ENCODE results near the gene RRN3.
"Not testable (repeated sequence)": the region's sequence is repeated elsewhere in the genome, so short reads cannot be mapped to it uniquely, and the experiment has no call there.

The RRN3 gene

DNA sequence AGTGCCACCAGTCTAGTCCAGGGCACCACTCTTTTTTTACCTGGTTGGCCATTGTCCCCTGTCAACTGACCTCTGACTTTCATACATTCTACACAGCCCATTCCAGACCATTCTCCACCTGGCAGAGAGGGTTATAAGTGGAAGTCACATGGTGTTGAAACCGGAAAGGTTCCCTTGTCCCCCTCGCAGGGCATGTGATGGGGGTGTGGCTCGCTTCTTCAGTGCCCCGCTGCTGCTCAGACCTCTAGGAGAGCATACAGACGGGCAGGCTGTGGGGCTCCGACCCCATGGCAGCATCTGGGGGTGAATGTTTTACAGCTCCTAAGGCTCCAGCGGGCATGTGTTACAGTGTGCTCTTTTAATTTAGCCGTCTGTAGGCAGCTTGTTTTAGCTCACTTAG is 67.0 kb downstream of the RRN3 start:
- not testable (repeated sequence) for DNase-seq

DNA sequence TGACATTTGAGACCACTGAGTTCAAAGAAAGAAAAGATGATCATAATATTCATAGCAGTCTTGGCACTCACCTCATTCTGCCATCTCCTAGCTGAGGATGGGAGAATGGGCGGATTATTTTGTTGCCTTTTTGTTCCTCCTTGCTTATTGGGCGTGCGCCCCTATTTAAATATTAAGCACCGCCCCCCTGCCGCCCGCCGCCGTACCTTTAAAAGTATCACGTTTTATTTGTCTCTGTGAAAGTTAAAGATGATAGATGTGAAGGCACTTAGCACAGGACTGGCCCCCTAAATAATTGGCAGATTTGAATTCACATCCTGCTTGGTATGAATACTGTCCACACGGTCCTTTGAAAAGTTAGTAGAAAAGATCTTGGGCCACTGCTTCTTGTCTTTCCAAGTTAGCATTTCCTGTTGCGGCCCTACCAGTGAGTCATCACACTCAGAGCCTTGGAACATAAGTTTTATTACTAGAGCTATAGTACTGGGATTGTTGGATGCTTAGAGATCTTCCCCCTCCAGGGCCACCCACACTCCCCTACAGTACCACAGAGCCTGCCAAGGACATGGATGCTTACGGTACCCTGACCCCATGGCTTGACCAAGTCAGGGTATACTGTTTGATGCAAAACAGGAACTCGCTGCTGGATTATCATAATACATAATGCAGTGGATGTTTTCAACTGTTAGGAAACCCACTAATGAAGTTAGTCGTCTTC is 68.7 kb downstream of the RRN3 start:
- DNase-seq = not testable (repeated sequence)

DNA sequence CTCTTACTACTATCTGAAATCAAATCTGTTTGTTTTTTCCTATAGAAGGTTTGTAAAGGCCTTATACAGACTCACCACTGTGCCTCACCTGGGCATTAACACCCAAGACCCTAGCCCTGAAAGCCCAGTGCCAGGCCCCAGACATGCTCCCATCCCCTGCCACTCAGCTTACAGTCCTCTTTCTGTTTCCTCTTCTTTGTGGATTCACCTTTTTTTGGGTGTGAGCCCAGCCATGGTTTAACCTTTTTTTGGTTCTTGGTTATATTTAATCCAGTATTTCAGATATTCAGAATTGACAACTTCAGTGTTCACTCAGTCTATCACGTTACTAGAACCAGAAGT is 69.2 kb downstream of the RRN3 start:
- DNase-seq = not testable (repeated sequence)

DNA sequence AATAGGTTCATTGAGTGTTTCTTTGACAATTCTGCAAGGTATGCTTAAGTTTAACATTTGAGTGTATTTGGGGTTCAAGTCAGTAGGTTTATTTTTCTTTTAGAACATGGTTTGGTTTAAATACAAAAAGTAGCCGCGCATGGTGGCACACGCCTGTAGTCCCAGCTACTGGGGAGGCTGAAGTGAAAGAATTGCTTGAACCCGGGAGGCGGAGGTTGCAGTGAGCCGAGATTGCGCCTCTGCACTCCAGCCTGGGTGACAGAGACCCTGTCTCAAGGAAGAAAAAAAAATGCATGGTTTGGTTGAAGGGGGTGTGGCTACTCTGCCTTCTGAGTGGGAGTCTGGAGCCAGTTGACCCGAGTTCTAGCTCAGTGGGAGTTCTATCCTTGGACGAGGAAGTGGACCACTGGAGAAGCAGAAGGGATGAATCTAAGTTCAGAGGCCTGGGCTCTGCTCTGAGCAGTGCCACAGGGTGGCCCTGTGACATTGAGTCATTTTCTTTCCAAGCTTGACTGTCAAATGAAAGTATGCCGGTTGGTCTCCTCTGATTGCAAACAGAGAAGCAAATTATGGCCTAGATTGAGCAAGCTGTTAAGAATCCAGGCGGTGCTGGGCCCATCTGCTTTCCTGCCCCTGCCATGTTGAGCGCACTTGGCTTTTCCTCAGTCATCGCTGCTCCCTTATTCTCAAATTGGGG is 70.5 kb downstream of the RRN3 start:
- not testable (repeated sequence) for DNase-seq

DNA sequence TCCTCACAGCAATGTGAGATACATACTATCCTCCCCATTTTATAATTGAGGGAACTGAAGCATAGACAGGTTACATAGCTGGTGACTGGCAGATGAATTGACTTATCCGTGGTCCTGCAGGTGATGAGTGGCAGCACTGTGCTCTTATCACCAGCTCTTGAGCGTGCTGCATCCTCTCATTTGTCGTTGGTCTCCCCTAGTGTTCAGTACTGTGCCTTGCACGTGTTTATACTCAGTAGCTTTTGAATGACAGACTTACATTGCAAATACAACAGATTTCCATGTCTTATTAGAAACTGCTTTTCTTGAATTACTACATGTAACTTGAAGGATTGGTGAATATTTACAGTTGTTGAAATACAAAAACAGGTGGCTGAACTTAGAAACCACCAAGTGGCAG is 71.9 kb downstream of the RRN3 start:
- peak; percentile 21 for DNase-seq

DNA sequence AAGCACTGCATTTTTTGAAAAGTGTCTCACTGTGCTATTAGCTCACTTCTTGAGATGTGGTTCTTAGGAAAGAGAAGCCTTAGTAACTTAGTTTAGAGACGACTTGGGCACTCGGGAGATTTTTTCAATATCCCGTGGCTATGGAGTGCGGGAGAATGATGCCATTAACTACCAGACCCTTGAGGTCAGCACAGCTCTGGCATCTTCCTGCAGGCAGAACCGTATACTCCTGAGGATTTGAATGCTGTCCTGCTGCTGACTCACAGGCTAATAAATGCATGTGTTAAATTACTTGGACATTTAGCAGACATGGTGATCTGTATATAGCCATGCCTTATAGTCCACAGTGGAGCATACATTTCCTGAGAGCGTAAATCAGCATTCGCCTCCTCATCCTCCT is 72.6 kb downstream of the RRN3 start:
- not testable (repeated sequence) for DNase-seq

DNA sequence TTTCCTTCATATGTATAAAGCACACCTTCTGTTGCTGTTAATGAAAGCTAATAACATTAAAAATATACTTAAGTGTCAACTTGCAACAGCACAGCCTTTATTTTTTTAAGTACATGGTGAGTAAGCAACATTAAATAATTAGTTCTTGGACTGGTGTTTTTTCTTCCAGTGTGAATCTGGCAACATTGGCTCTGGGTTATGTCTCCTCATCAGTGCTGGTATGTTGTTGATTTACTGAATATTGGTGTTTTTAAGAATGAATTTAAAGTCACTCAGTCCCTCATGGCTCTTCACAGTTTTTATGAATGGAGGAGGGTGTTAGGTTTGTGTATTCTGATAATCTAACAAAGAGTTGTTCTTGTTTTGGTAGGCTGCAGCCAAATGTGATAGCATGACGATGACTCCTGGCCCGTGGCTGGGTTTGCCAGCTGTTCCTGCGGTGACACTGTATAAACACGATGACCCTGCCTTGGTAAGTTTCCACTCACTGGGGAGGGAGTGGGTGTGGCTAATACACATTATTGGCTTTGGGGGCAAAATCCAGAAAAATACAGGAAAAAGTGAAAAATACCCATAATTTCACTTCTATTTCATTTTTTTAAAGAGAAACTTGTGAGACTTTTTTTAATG is 77.0 kb downstream of the RRN3 start:
- not testable (repeated sequence) for DNase-seq

DNA sequence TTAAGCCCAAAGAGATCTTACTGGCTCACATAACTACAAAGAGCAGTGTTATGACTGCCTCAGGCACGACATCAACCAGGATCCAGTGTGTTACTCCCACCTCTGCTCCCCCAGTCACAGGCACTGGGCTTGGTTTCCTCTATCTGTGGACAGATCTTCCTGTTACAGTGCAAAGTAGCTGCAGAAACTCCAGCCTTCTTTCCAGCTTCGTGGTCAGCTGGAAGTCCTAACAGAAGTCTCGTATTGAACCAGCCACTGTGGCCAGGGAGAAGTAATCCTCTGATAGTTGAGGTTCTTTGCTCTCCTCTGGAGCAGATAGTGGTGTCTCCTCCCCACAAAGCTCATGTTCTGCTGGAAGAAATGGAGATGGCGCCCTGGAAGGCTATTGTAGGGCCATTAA is 77.7 kb downstream of the RRN3 start:
- DNase-seq = not testable (repeated sequence)

DNA sequence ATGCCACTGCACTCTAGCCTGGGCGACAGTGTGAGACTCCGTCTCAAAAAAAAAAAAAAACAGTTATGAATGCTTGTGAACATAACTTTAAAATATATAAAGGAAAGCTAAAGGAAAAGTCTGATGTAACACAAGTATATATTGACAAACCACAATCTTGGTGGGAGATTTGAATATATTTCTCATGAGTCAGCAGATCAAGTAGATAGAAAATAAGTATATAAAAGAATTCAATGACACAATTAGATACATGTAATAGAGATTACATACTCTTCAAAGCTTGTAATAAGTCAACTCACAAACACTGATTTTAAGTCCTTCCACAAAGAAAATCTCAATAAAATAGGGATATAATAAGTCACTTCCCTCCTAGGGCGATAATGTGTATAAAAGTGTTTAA is 78.4 kb downstream of the RRN3 start:
- DNase-seq = not testable (repeated sequence)

DNA sequence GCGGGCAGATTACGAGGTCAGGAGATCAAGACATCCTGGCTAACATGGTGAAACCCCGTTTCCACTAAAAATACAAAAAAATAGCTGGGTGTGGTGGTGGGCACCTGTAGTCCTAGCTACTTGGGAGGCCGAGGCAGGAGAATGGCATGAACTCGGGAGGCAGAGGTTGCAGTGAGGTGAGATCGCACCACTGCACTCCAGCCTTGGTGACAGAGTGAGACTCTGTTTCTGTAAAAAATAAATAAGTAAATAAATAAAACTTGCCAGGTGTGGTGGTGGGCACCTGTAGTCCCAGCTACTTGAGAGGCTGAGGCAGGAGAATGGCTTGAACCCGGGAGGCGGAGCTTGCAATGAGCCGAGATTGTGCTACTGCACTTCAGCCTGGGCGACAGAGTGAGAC is 81.1 kb downstream of the RRN3 start:
- DNase-seq = not testable (repeated sequence)
